Hepatocyte (in vitro differentiated cells): ENCODE data around the gene CD55. TPM values are rescaled to one million over a fixed set of nuclear protein-coding genes. Genes with fewer than 3 reads are reported as not detected.

Source experiments
- DNase-seq: peaks from one replicate; pipeline ENCODE4 v3.0.0-alpha.2; 2016; ENCODE audit warnings: low spot score
- H2AFZ ChIP-seq: fragments of 200-600 bp; sonication (generic); 2 replicates; pipeline ENCODE4 v1.6.0; 2016; ENCODE audit warnings: antibody characterized with exemption, mild to moderate bottlenecking
- H3K27ac ChIP-seq: fragments of 200-600 bp; sonication (generic); 2 replicates; pipeline ENCODE4 v1.5.1; 2016; ENCODE audit warnings: mild to moderate bottlenecking
- H3K27me3 ChIP-seq: fragments of 200-600 bp; sonication (generic); 2 replicates; pipeline ENCODE4 v1.6.1; 2016
- H3K36me3 ChIP-seq: fragments of 200-600 bp; sonication (generic); replicated peaks from 2 replicates; pipeline ENCODE4 v1.5.1; 2016; ENCODE audit warnings: low read depth; ENCODE audit not compliant: insufficient read depth
- H3K4me1 ChIP-seq: fragments of 200-600 bp; sonication (generic); 2 replicates; pipeline ENCODE4 v1.5.1; 2016; ENCODE audit warnings: mild to moderate bottlenecking, moderate library complexity; ENCODE audit not compliant: insufficient read depth
- H3K4me2 ChIP-seq: fragments of 200-600 bp; sonication (generic); 2 replicates; pipeline ENCODE4 v1.6.0; 2016
- H3K4me3 ChIP-seq: fragments of 200-600 bp; sonication (generic); 2 replicates; pipeline ENCODE4 v1.5.1; 2016; ENCODE audit warnings: mild to moderate bottlenecking
- H3K79me2 ChIP-seq: fragments of 200-600 bp; sonication (generic); 2 replicates; pipeline ENCODE4 v1.6.0; 2017; ENCODE audit warnings: mild to moderate bottlenecking
- H3K9me2 ChIP-seq: fragments of 200-600 bp; sonication (generic); replicated peaks from 2 replicates; pipeline ENCODE4 v1.6.0; 2017; ENCODE audit warnings: mild to moderate bottlenecking; ENCODE audit not compliant: insufficient read depth
- H3K9me3 ChIP-seq: fragments of 200-600 bp; sonication (generic); 2 replicates; pipeline ENCODE4 v1.5.1; 2016; ENCODE audit warnings: low read depth, mild to moderate bottlenecking
- H4K20me1 ChIP-seq: fragments of 200-600 bp; sonication (generic); 2 replicates; pipeline ENCODE4 v1.6.0; 2016; ENCODE audit warnings: mild to moderate bottlenecking; ENCODE audit not compliant: insufficient read depth, poor library complexity, severe bottlenecking
- EZH2 ChIP-seq: fragments of 200-600 bp; sonication (generic); IDR thresholded peaks from 2 replicates; pipeline ENCODE4 v1.6.1; 2016; ENCODE audit warnings: antibody characterized with exemption, mild to moderate bottlenecking, borderline replicate concordance
- EZH2phosphoT487 ChIP-seq: fragments of 200-600 bp; sonication (generic); IDR thresholded peaks from one replicate; pipeline ENCODE4 v1.6.1; 2018; ENCODE audit warnings: antibody characterized with exemption, mild to moderate bottlenecking, low read depth, moderate library complexity; ENCODE audit not compliant: unreplicated experiment, severe bottlenecking
- WGBS: methylation state at CpG from one replicate; pipeline ENCODE4 v1.1.6; 2016; ENCODE audit warnings: low lambda C conversion rate; ENCODE audit errors: missing lambda C conversion rate; 5-methylcytosine and 5-hydroxymethylcytosine counted together
- polyA plus RNA-seq: library from polyadenylated mRNA; unstranded; fragments of >200 nt; fragmentation: Nextera tagmentation; extraction: Ambion mirVana; gene quantifications from 2 replicates; pipeline ENCODE4 v1.2.1, GENCODE V29; 2016
- total RNA-seq: library from RNA; depleted of rRNA; stranded (reverse); fragments of >200 nt; gene quantifications from 2 replicates; pipeline ENCODE4 v1.2.3, GENCODE V29; 2014
- TF ChIP-seq, protein P1 (sequence below): fragments of 200-600 bp; sonication (generic); IDR thresholded peaks from 2 replicates; pipeline ENCODE4 v1.5.1; 2016; ENCODE audit warnings: antibody characterized with exemption, mild to moderate bottlenecking; ENCODE audit not compliant: poor library complexity

CD55 gene
- total and polyA plus RNA-seq, 2 experiments from 2014 or later: 41.1 to 57.5 TPM

DNA sequence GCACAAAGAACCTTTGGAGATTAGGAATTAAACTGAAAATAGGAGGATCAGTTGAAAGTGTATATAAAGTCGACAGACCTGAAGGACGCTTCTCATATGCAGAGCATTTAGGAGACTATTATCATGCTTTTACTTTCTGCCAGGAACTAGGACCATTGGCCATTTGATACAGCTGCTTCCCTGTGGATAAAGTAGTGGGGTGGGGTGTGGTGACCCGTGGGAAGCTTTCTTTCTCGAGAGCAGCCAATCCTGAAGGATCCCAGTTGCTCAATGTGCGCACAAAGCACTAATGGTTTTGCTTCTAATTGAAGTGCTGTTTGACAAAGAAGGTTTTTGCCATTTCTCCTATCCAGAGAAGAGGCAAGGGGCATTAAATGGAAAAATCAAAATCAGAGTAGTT is 14.9 kb upstream of the CD55 start:
- Histone ChIP-seq H3K27ac (no peak overlapping the region), H3K9me3 (no peaks in the 10 kb centered on the region), H3K4me2 (no peak overlapping the region), H2AFZ (no peak overlapping the region), H3K27me3 (no peaks in the 10 kb centered on the region), H3K79me2 (no peaks in the 10 kb centered on the region), H3K4me1 (peaks cover 6% of the 10 kb centered on the region), H3K4me3 (no peak overlapping the region), H4K20me1 (no peaks in the 10 kb centered on the region), H3K9me2 (no peaks in the 10 kb centered on the region), H3K36me3 (no peaks in the 10 kb centered on the region)
- no peak for DNase-seq
- no peak for TF ChIP-seq EZH2phosphoT487
- WGBS: 60% methylated on average over 5 of the region's 5 CpGs

DNA sequence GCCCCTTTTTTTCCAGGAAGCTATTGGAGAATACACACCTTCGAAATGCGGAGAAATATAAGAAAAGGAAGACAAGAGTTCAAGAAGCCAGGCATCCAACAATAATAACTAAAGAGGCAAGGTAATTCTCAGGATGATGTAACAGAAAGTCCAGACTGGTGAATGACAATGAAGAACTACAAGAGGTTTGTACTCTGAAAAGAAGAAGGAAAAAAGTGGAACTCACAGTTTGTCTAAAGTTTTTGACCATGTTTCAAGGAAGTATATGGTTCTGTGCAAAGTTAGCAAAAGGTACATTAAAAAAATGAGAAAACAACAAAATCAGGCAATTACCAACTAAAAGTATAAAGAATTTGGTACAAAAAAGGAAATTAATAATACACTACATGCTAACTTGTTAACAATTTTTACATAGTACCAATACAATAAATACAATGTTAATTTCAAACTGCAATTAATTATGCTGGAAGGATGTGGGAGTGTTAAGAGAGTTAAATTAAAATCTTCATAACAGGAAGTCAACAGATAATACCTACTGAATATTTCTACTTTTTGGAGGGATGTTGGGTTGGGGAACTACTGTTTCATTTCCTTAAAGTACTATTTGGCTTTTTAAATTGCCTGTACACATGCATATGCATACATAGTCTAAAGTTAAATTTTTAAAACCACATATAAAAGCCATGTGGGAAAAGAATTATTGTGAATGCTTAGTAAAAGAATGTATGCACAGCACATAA is 12.9 kb upstream of the CD55 start:
- Histone ChIP-seq H3K36me3 (no peaks in the 10 kb centered on the region), H3K9me3 (no peaks in the 10 kb centered on the region), H3K4me2 (no peak overlapping the region), H3K9me2 (no peaks in the 10 kb centered on the region), H3K27ac (no peak overlapping the region), H3K79me2 (no peaks in the 10 kb centered on the region), H3K4me3 (no peak overlapping the region), H4K20me1 (no peaks in the 10 kb centered on the region), H3K4me1 (peaks cover 6% of the 10 kb centered on the region), H3K27me3 (no peaks in the 10 kb centered on the region), H2AFZ (no peak overlapping the region)
- 97% methylated on average over 2 of the region's 2 CpGs for WGBS
- TF ChIP-seq EZH2phosphoT487: no peak
- TF ChIP-seq EZH2: no peak
- TF ChIP-seq, protein P1, sequence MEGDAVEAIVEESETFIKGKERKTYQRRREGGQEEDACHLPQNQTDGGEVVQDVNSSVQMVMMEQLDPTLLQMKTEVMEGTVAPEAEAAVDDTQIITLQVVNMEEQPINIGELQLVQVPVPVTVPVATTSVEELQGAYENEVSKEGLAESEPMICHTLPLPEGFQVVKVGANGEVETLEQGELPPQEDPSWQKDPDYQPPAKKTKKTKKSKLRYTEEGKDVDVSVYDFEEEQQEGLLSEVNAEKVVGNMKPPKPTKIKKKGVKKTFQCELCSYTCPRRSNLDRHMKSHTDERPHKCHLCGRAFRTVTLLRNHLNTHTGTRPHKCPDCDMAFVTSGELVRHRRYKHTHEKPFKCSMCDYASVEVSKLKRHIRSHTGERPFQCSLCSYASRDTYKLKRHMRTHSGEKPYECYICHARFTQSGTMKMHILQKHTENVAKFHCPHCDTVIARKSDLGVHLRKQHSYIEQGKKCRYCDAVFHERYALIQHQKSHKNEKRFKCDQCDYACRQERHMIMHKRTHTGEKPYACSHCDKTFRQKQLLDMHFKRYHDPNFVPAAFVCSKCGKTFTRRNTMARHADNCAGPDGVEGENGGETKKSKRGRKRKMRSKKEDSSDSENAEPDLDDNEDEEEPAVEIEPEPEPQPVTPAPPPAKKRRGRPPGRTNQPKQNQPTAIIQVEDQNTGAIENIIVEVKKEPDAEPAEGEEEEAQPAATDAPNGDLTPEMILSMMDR: no peak
- no peak for DNase-seq

DNA sequence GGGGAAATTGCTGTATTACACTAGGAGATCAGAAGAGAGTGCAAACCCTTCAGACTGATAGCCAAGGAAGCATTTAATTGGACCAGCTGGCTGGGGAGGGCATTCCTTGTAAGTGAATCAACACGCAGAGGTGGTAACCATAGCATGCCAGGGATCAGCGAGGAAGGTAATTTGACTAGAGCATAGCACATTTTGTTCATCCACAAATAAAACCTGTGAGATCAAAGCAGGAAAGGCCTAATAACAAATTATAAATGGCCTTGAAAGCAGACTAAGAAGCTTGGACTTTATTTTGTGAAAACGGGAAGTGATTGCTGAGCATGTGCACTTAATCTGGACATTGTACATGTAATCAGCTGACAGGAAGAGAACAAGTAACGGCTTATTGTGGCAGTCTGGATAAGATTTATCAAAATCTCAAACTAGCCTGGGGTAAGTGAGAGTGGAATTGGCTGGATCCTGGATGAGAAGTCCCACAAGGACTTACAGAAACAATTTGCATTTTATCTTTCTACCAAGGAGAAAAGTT is 11.7 kb upstream of the CD55 start:
- TF ChIP-seq, protein P1: no peak
- TF ChIP-seq EZH2phosphoT487 (no peak), EZH2 (no peak)
- Histone ChIP-seq H3K9me3 (no peaks in the 10 kb centered on the region), H3K79me2 (no peaks in the 10 kb centered on the region), H2AFZ (peak overlapping the region; percentile 3), H3K27me3 (no peaks in the 10 kb centered on the region), H3K27ac (peak overlapping the region; percentile 13), H4K20me1 (no peaks in the 10 kb centered on the region), H3K36me3 (no peaks in the 10 kb centered on the region), H3K4me3 (no peak overlapping the region), H3K9me2 (no peaks in the 10 kb centered on the region), H3K4me2 (peak overlapping the region; percentile 20), H3K4me1 (peaks cover 6% of the 10 kb centered on the region)
- DNase-seq: peak; percentile 62
- 30% methylated on average over 4 of the region's 4 CpGs for WGBS

DNA sequence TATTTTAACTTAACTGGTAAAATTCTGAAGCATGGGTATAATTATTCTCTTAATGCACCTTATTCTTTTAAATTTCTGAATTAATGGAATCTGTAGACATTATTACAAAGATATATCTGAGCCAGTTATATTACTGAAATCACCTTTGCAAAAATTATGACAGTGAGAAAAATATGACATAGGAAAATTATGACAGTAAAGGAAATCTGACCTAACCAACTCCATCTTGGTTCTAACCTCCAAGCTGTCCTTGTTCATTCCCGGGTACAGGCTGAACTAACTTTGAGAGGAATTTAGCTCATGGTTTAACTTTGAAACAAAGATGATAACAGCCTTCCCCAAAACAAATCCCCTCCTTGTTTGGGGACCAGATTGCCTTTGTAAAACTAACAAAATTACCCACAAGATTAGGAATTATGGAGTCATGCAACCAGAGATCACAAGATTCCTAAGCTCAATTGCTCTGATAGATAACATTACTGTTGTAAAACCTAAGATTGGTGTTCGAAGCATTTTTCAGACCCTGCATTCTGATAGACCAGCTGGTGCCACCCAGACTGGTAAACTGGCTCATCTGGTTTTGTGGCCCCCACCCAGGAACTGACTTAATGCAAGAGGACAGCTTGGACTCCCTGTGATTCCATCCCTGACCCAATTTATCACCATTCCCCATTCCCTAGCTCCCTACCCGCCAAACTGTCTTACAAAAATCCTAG is 9.4 kb upstream of the CD55 start:
- H3K79me2 ChIP-seq: no peaks in the 10 kb centered on the region
- no peak overlapping the region for H3K4me3 ChIP-seq
- H3K27me3 ChIP-seq: no peaks in the 10 kb centered on the region
- H3K27ac ChIP-seq: no peak overlapping the region
- H2AFZ ChIP-seq: no peak overlapping the region
- H4K20me1 ChIP-seq: no peaks in the 10 kb centered on the region
- peaks cover 16% of the 10 kb centered on the region for H3K4me1 ChIP-seq
- DNase-seq: no peak
- H3K4me2 ChIP-seq: no peak overlapping the region
- TF ChIP-seq EZH2phosphoT487: no peak
- TF ChIP-seq, protein P1: no peak
- no peak for TF ChIP-seq EZH2
- no peaks in the 10 kb centered on the region for H3K9me2 ChIP-seq
- no peaks in the 10 kb centered on the region for H3K9me3 ChIP-seq
- 26% methylated on average over 3 of the region's 3 CpGs for WGBS
- no peaks in the 10 kb centered on the region for H3K36me3 ChIP-seq
